Mammary epithelial cell (primary cell): ENCODE results near the gene CTNNB1.

ENCODE experiments used
- EZH2 ChIP-seq: IDR thresholded peaks from 2 replicates; pipeline ENCODE4 v1.6.1; 2012; ENCODE audit warnings: low read length, inconsistent platforms, borderline replicate concordance
- TF ChIP-seq, protein P1 (sequence below), 2 donors: IDR thresholded peaks in 1 of 2; conservative IDR thresholded peaks in 1 of 2; 2 replicates each; pipeline ENCODE4 v1.5.1; 2011 to 2012; ENCODE audit warnings: inconsistent platforms in 2 of 2, low read length in 2 of 2, mild to moderate bottlenecking in 2 of 2, control low read depth in 1 of 2, low read depth in 1 of 2; ENCODE audit not compliant: insufficient read depth in 1 of 2; ENCODE audit errors: extremely low read depth in 1 of 2

DNA sequence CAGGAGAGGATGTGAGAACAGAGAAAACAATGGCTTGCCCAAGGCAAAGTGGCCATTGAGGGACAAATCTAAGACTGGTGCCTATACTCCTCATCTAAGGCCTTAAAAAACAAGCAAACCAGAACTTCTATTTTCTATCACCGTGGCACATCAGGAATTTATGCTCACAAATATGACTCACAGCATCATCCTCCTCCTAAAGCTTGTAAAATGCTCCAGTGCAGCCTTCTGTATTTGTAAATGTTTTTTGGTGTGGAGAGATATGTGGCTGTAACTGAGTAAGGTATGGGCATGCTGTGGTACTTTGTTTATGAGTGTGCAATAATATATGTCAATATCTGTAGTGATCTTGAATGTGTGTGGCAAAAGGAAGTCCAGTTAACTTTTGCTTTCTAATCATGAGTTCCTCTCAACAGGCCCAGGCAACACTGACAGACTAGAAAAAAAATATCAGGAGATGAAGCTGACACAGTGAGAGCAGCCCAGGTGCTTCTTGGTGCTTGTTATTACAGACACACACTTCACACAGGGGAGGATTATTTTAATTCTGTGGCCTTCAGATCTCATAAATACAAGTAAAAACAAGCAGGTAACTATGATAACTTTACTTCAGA, 60.3 kb downstream of the CTNNB1 start:
- TF ChIP-seq, protein P1, sequence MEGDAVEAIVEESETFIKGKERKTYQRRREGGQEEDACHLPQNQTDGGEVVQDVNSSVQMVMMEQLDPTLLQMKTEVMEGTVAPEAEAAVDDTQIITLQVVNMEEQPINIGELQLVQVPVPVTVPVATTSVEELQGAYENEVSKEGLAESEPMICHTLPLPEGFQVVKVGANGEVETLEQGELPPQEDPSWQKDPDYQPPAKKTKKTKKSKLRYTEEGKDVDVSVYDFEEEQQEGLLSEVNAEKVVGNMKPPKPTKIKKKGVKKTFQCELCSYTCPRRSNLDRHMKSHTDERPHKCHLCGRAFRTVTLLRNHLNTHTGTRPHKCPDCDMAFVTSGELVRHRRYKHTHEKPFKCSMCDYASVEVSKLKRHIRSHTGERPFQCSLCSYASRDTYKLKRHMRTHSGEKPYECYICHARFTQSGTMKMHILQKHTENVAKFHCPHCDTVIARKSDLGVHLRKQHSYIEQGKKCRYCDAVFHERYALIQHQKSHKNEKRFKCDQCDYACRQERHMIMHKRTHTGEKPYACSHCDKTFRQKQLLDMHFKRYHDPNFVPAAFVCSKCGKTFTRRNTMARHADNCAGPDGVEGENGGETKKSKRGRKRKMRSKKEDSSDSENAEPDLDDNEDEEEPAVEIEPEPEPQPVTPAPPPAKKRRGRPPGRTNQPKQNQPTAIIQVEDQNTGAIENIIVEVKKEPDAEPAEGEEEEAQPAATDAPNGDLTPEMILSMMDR (conservative IDR thresholded peaks at IDR 0.05 in 1 of 2, IDR thresholded peaks at IDR 0.05 in 1 of 2; ENCODE audit: extremely low read depth in 1 of 2, insufficient read depth in 1 of 2, low read depth in 1 of 2, low read length in 2 of 2) = no peak
- no peak for TF ChIP-seq EZH2
